Inferior parietal cortex (tissue), 1 donor: Measurements from ENCODE around the gene EMID1.

ENCODE experiments used
- DNase-seq: peaks from one replicate; pipeline ENCODE4 v3.0.0-alpha.2; 2016; ENCODE audit errors: extremely low spot score

Gene EMID1

GRCh38 chr22:29260601-29261315 is 55.1 kb downstream of the EMID1 start:
- DNase-seq, result no peak

DNA sequence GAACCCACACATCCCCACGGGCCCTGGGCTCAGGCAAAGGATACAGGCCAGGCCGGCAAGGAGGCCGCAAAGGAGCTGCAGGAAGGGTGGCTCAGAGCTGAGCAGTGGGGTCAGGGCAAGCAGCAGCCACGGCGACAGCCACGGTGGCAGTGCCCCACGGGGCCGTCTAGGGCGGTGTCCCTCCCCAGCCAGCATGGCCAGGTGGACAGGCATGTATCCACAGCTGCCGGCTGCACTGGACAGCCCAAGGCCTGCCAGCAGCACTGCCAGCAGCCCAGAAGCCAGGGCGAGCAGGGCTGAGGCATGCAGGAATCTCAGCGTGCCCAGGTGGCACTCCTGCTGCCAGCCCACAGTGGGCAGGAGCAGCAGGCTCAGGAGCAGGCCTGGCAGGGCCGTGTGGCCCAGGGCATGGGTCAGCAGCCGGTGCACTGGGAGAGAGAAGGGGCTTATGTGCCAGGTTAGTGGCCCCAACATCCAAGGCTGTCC is 58.1 kb downstream of the EMID1 start:
- DNase-seq, result no peak

GRCh38 chr22:29265305-29265704 is 59.6 kb downstream of the EMID1 start:
- DNase-seq, result no peak

DNA sequence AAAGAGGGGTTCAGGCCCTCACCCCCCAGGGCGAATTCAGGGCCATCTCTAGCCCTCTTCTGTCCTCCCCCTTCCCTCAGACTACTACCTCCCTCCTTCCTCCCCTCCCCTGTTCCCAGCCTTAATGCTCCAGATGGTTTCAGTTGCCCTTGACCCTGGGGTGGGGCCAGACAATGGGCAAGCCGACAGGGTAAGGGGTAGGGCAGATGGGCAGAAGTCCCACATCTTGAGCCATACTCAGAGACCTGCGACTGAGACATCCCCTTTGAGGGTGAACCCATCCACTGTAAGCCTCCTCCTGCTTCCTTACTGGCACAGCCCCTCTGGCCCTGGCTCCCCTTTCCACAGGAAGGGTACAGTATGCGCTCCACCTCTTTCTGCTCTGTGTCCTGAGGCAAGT is 60.2 kb downstream of the EMID1 start:
- no peak for DNase-seq

DNA sequence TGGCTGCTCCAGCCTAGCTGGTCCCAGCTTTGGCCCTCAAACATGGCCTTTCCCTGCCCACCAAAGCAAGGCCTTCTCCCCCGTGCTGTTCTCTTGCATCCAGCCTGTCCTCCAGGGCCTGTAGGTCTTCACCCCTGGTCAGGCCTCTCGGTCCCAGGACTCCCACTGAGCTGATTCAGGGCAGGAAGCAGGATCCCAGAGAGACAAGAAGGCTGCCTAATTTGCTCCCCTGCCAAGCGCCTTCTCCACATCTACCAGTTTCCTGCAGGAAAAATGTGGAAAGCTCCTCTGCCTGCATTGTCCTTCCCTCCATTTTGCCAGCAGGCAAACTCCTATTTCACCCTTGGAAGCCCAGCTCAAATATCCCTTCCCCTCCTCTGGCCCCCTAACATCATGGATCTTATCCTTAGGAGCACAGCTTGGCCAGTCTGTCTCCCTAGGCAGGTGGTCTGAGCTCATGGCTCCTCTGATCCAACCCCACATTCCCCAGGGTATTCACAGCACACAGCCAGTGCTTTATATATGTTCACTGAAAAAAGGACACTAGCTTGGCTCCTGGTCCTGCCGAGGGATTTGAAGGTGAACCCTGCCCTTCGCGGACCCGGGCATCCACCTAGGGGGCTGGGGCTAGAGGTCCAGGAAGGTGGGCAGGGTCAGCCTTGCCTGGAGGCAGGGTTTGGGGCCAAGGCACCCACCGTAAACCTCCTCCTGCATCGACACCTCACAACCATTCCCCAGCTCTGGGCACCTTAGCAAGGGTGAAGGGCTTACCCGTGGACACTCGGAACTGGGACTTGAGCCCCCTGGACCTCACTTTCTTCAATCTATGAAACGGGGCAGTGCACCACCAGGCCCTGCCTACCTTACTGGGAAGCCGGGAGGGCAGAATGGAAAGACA is 61.1 kb downstream of the EMID1 start:
- DNase-seq, result no peak

GRCh38 chr22:29267462-29267857 is 61.8 kb downstream of the EMID1 start:
- DNase-seq, result no peak

DNA sequence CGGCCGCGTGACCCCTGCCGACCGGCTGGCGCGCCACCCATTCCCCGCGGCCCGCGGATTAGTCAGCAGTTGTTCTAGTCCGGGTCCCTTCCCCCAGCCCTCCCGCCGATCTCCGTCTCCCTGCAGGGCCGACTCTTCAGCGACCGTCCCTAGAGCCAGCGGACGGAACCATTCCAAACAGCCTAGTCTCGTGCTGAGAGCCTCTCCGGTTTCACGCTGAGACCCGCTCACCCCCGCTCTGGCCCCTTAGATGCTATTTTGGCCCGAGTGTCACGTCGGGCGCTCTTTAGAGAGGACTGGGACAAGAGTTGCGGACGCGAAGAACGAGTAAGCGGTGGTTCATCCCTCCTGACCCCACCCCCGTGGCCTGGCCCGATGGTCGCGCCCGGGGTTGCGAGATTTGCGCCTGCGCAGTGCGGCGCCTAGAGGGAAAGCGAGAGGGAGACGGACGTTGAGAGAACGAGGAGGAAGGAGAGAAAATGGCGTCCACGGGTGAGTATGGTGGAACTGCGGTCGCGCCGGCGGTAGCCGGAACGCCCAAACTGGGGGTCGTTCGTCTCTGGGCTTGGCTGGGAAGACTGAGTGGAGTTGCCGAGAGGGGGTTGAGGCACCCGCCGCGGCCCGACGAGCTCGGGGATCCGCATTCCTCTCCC is 62.3 kb downstream of the EMID1 start, which contains the start of the genes EWSR1 and RHBDD3:
EWSR1 (plus strand) TSS at position 411 of the 653 bp plus-strand sequence; CDS start at position 480, 69 bp downstream.
RHBDD3 (minus strand) TSS at position 124 of the 653 bp plus-strand sequence. CDS start 2,355 bp downstream, outside the sequence.
- peak; percentile 96 for DNase-seq

DNA sequence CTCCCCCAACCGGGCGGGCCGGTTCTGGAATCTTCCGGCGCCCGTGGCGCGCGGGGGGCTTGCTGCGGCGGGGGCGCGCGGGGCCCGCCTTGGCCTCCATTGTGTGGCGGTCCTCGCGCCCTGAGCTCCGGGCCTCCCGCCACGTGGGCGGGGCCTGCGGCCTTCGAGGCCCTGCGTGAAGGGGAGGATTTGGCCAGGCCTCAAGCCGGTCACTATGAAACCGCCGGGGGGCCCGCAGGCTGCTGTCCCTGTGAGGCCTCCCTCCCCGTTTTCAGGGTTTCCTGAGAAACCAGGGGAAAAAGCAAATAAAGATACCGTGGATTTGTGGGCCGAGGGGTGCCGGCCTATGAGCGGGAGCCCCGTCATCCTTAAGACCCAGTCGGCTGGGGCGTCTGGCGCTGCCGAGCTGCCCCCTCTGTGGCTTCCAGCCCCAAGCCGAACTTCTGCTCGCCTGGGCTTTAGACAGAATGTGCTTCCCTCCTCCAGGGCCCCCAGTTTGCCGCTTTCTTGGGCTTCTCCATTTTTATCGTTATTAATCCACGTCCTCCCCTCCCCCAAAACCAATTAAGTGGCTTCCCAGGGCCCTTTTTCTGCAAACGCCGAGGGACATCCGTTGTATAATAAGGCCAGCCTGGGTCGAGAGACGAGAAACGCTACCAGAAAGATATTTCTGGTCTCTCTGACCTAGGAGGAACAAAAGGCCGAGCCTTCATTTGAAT is 63.0 kb downstream of the EMID1 start:
- peak; percentile 34 for DNase-seq

GRCh38 chr22:29269230-29269604 is 63.5 kb downstream of the EMID1 start:
- DNase-seq, result no peak

DNA sequence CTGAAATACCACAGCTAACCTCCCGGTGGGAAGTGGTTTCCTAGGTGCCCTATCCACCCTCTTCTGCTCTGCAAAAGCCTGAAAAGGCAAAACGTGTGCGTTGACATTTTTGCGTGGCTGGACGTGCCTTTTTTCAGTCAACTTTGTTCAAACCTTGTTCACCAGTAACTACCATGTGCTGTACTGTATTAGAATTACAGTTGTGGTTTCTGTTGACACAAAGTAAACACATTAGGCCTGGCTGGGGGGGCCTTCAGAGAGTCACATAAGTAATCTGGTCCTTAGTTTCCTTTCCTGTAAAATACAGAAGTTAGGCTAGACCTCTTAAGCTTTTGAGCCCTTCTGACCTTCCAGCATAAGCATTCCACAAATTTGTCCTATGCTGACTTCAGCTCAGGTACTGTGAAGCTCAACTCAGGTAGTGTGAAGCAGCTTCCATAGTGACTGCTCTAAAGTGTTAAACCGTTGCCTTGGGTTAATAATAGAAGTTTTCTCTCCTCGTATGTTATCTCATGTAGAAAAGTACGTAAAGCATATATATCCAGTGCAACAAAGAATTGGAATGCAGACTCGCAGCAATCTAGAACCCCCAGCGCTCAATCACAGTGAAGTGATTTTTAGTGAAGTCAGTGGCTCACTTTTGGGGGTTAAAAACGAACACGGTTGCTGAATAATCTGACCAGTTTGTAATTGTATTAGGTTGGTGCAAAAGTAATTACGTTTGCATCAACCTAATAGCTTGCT is 64.2 kb downstream of the EMID1 start:
- DNase-seq, result no peak

GRCh38 chr22:29270475-29271271 is 65.0 kb downstream of the EMID1 start:
- no peak for DNase-seq

DNA sequence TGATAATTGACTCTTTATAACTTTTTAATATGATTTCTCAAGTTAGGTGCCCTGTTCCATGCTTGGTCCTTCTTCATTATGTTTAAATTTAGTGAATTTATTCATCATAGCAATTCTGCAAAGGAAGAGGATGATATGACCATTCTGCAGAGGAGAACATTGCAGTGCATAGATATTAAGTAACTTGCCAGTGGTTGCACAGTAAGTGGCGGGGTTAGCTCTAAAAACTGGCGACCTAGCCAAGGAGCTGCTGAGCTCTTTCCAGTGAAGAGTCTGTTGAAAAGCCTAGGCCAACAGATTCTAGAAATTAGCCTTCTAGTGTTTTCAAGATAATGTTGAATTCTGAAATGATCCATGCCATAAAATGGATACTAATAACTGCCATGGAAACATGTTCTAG is 66.9 kb downstream of the EMID1 start:
- no peak for DNase-seq

GRCh38 chr22:29275167-29275566 is 69.5 kb downstream of the EMID1 start:
- DNase-seq, result no peak

DNA sequence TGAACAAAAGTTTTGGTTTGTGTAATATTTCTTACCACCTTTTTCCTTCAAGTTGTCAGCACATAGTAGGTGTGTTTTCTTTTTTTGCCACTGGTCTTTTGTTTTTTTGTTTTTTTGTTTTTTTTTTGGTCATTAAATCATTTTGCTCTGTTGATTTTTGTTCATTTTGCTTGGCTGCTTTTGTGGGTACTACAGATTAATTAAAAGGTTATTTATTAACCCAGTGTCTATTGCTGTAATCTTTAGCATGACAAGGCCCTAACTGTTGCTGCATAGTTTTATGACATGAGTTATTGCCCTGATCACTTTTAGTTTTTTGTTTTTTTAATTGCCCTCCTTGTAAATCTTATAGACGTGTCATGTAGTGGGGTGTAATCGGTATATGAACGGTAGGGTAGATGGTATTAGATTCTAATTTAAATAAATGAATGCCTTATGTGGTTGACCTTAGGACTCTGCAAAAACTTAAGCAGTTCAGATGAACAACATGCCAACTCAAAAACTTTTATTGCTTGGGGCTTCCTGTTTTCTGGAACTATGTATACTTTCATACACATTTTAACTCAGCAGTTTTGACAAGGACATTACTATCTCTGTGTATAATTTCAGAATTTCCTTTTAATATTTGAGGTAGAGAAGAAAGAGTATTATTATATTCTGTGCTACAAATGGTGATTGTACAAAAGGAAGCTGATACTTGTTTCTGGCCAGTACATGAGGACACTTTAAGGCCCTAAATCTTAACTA is 70.3 kb downstream of the EMID1 start:
- no peak for DNase-seq

- DNase-seq, result no peak
Observed at GRCh38 chr22:29277927-29278326, 72.2 kb downstream of the EMID1 start.

GRCh38 chr22:29284196-29284595 is 78.5 kb downstream of the EMID1 start:
- DNase-seq, result no peak

- DNase-seq, result no peak
Observed at GRCh38 chr22:29288837-29289236, 83.1 kb downstream of the EMID1 start.

DNA sequence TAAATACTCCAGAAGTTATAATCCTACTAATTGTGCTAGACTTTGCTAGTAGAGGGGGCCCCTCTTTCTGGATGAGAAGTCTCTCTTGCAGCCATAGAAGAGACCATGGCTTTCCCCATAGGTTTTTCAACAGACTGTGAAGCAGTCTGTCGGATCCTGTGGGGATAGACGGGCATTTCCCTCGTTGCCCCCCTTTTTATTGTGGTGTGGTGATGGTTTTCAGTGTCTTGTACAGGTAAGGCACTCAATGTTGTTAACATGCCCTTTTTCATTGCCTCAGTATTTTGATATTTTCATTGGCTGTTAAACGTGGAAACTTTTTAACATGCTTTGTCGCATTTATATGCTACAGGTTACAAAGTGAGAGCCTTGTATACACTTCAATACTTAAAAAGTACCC is 84.4 kb downstream of the EMID1 start:
- DNase-seq, result no peak

- DNase-seq, result no peak
Observed at GRCh38 chr22:29291215-29291614, 85.5 kb downstream of the EMID1 start.
